HG02759 (cell line): ENCODE measurements around the gene HTRA3.

ENCODE experiments used
- ATAC-seq: cut with Tn5 transposase; IDR thresholded peaks from one replicate; pipeline ENCODE4 v1.9.1; 2021; ENCODE audit warnings: mild to moderate bottlenecking, moderate library complexity; ENCODE audit not compliant: unreplicated experiment

Gene HTRA3

GRCh38 chr4:8351931-8352367 lies 82.4 kb downstream of the HTRA3 start:
- no peak for ATAC-seq

- no peak for ATAC-seq
Measured at GRCh38 chr4:8352368-8353157, 83.0 kb downstream of the HTRA3 start.

- ATAC-seq, result no peak
Measured at GRCh38 chr4:8353158-8353669, 83.7 kb downstream of the HTRA3 start.

GRCh38 chr4:8353912-8354453 lies 84.4 kb downstream of the HTRA3 start:
- no peak for ATAC-seq

- no peak for ATAC-seq
Measured at GRCh38 chr4:8355306-8355705, 85.8 kb downstream of the HTRA3 start.

GRCh38 chr4:8355864-8356565 lies 86.5 kb downstream of the HTRA3 start:
- ATAC-seq, result no peak
